ENCODE results near the gene OGDH. TPM values are rescaled to one million over a fixed set of nuclear protein-coding genes. Genes with fewer than 3 reads are reported as not detected.
A peak's percentile ranks its signal among the peaks of the same experiment; 100 is the strongest.

OGDH gene
- total RNA-seq, 6 experiments from 2014 or later, result 46.6 to 63.2 (median 55.8) TPM

- no peaks in the 10 kb centered on the region for H3K4me1 ChIP-seq
- no peaks in the 10 kb centered on the region for H3K27me3 ChIP-seq
- TF ChIP-seq CTCF (IDR thresholded peaks at IDR 0.05), result no peak
- TF ChIP-seq POLR2A (IDR thresholded peaks at IDR 0.05), result no peak
- H3K27ac ChIP-seq, result no peak overlapping the region
- peak; percentile 58 to 80 (median 72) for ATAC-seq
- DNase-seq, result no peak
- H3K36me3 ChIP-seq, result no peaks in the 10 kb centered on the region
- no peaks in the 10 kb centered on the region for H3K9me3 ChIP-seq
- WGBS (ENCODE audit: insufficient coverage, low coverage, low lambda C conversion rate, missing lambda C conversion rate), result 53% methylated on average over 2 of the region's 2 CpGs
- no peak overlapping the region for H3K4me3 ChIP-seq
- intact Hi-C loops (cut with DNase I), result no loop called here
These were observed 8.8 kb downstream of the OGDH start for GRCh38 chr7:44615149-44615611.

GRCh38 chr7:44615793-44616192 lies 9.4 kb downstream of the OGDH start:
- intact Hi-C loops (cut with DNase I), result no loop called here
- H3K4me3 ChIP-seq, result no peak overlapping the region
- WGBS (ENCODE audit: insufficient coverage, low coverage, low lambda C conversion rate, missing lambda C conversion rate), result 86% methylated on average over 5 of the region's 5 CpGs
- H3K9me3 ChIP-seq, result no peaks in the 10 kb centered on the region
- H3K27ac ChIP-seq, result no peak overlapping the region
- no peaks in the 10 kb centered on the region for H3K4me1 ChIP-seq
- no peak for TF ChIP-seq CTCF (IDR thresholded peaks at IDR 0.05)
- no peak for TF ChIP-seq POLR2A (IDR thresholded peaks at IDR 0.05)
- H3K27me3 ChIP-seq, result no peaks in the 10 kb centered on the region
- no peak for DNase-seq
- H3K36me3 ChIP-seq, result no peaks in the 10 kb centered on the region
- ATAC-seq, result no peak

- no peak overlapping the region for H3K4me3 ChIP-seq
- ATAC-seq (no peak), DNase-seq (no peak)
- no peaks in the 10 kb centered on the region for H3K36me3 ChIP-seq
- H3K27me3 ChIP-seq, result no peaks in the 10 kb centered on the region
- TF ChIP-seq CTCF (IDR thresholded peaks at IDR 0.05) (no peak), POLR2A (IDR thresholded peaks at IDR 0.05) (no peak)
- H3K27ac ChIP-seq, result no peak overlapping the region
- H3K9me3 ChIP-seq, result no peaks in the 10 kb centered on the region
- 87% methylated on average over 12 of the region's 12 CpGs for WGBS (ENCODE audit: insufficient coverage, low coverage, low lambda C conversion rate, missing lambda C conversion rate)
- H3K4me1 ChIP-seq, result no peaks in the 10 kb centered on the region
- intact Hi-C loops (cut with DNase I), result no loop called here
These were observed 10.1 kb downstream of the OGDH start for GRCh38 chr7:44616545-44616944.

GRCh38 chr7:44617225-44617890 lies 10.9 kb downstream of the OGDH start:
- Histone ChIP-seq H3K27me3 (no peaks in the 10 kb centered on the region), H3K9me3 (no peaks in the 10 kb centered on the region), H3K36me3 (no peaks in the 10 kb centered on the region), H3K4me1 (peaks cover 0 to 8% (median 4%) of the 10 kb centered on the region in 4 donors), H3K27ac (no peak overlapping the region), H3K4me3 (no peak overlapping the region)
- ATAC-seq, result no peak
- intact Hi-C loops (cut with DNase I), result no loop called here
- DNase-seq, result no peak
- no peak for TF ChIP-seq POLR2A (IDR thresholded peaks at IDR 0.05)
- no peak for TF ChIP-seq CTCF (IDR thresholded peaks at IDR 0.05)
- WGBS (ENCODE audit: insufficient coverage, low coverage, low lambda C conversion rate, missing lambda C conversion rate), result 67% methylated on average over 1 of the region's 2 CpGs
